PC-9 (cell line): Measurements from ENCODE around the gene SELENOT. TPM values are rescaled to one million over a fixed set of nuclear protein-coding genes. Genes with fewer than 3 reads are reported as not detected.

Experiments
- BruUV-seq: library from RNA; stranded (reverse); fragments of 400-500 nt; replicated peaks from 2 replicates; lab custom pipeline; 2021; lab: Mats Ljungman, UMichigan
- CTCF ChIA-PET: fragments of 300-600 bp; sonication (Branson Sonifier 250); formaldehyde crosslinking; loops from one replicate; lab custom pipeline; 2022; ENCODE audit warnings: antibody characterized with exemption; lab: Charles Lee
- POLR2A ChIA-PET: fragments of 300-600 bp; sonication (Branson Sonifier 250); formaldehyde crosslinking; loops from one replicate; lab custom pipeline; 2022; ENCODE audit warnings: antibody characterized with exemption; ENCODE audit not compliant: unreplicated experiment; lab: Charles Lee
- DNase-seq, 2 experiments: peaks; one replicate each; pipeline versions ENCODE4 v3.0.0 to v3.0.0-alpha.2; 2015 to 2022; ENCODE audit warnings: mixed read lengths in 1 of 2
- H2AFZ ChIP-seq: fragments of 200-600 bp; sonication (generic); 2 replicates; pipeline ENCODE4 v1.8.1; 2017; ENCODE audit warnings: antibody characterized with exemption
- H3F3A ChIP-seq: fragments of 200-600 bp; sonication (generic); 2 replicates; pipeline ENCODE4 v1.8.1; 2017; ENCODE audit warnings: antibody characterized with exemption, mild to moderate bottlenecking, low read depth; ENCODE audit not compliant: insufficient read depth
- H3K27ac ChIP-seq: fragments of 200-600 bp; sonication (generic); 2 replicates; pipeline ENCODE4 v1.6.1; 2016; ENCODE audit warnings: mixed run types
- H3K27me3 ChIP-seq: fragments of 200-600 bp; sonication (generic); 2 replicates; pipeline ENCODE4 v1.6.1; 2016; ENCODE audit warnings: low read depth, mixed run types; ENCODE audit not compliant: insufficient read depth
- H3K36me3 ChIP-seq: fragments of 200-600 bp; sonication (generic); 2 replicates; pipeline ENCODE4 v1.6.1; 2016; ENCODE audit warnings: low read depth, mixed run types
- H3K4me1 ChIP-seq: fragments of 200-600 bp; sonication (generic); replicated peaks from 2 replicates; pipeline ENCODE4 v1.6.1; 2016; ENCODE audit warnings: mixed run types; ENCODE audit not compliant: insufficient read depth
- H3K4me2 ChIP-seq: fragments of 200-600 bp; sonication (generic); 2 replicates; pipeline ENCODE4 v1.6.1; 2017; ENCODE audit warnings: mixed run types
- H3K4me3 ChIP-seq: fragments of 200-600 bp; sonication (generic); 2 replicates; pipeline ENCODE4 v1.6.1; 2016; ENCODE audit warnings: mixed run types
- H3K79me2 ChIP-seq: fragments of 200-600 bp; sonication (generic); 2 replicates; pipeline ENCODE4 v1.6.1; 2017; ENCODE audit warnings: low read depth, mixed run types
- H3K9me2 ChIP-seq: fragments of 200-600 bp; sonication (generic); 2 replicates; pipeline ENCODE4 v1.8.1; 2017; ENCODE audit warnings: mild to moderate bottlenecking; ENCODE audit not compliant: insufficient read depth
- H3K9me3 ChIP-seq: fragments of 200-600 bp; sonication (generic); 2 replicates; pipeline ENCODE4 v1.8.1; 2016; ENCODE audit warnings: low read depth; ENCODE audit not compliant: insufficient read depth
- H4K20me1 ChIP-seq: fragments of 200-600 bp; sonication (generic); 2 replicates; pipeline ENCODE4 v1.8.1; 2017; ENCODE audit not compliant: insufficient read depth
- EZH2 ChIP-seq: fragments of 200-600 bp; sonication (generic); IDR thresholded peaks from 2 replicates; pipeline ENCODE4 v1.8.0; 2017; ENCODE audit warnings: antibody characterized with exemption, low read depth
- intact Hi-C: fragments of 100-400 bp; cut with micrococcal nuclease; formaldehyde crosslinking; loops from one replicate; pipeline ENCODE4 v1.10.0; 2022; ENCODE audit not compliant: unreplicated experiment
- total RNA-seq: library from RNA; stranded (reverse); gene quantifications from 2 replicates; pipeline ENCODE4 v1.2.3, GENCODE V29; 2021
- TF ChIP-seq, protein P1 (sequence below): fragments of 200-600 bp; sonication (generic); conservative IDR thresholded peaks from 2 replicates; pipeline ENCODE4 v1.6.1; 2017; ENCODE audit warnings: mixed run types, antibody characterized with exemption, mild to moderate bottlenecking, moderate library complexity

SELENOT gene
- total RNA-seq, 1 experiment from 2014 or later = 84.1 TPM

DNA sequence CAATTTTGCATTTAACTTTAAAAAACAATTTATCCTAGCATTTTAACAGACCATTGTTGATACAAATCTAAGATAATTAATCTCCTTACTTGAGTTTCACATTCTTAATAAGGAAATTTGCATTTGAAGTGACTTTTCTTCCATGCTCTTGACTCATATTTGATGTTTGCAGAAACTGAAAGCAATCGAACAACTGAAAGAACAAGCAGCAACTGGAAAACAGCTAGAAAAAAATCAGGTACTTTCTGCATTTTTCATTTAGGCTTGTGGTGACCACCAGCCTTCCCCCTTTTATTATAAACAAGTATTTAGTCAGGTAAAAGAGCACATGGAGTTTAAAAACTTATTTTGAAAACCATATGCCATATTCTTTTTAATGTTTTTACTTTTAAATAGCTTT lies 20.1 kb upstream of the SELENOT start:
- H3F3A ChIP-seq = peaks cover 11% of the 10 kb centered on the region; the same call in 1 of the 2 replicates
- peaks cover 17% of the 10 kb centered on the region for H3K79me2 ChIP-seq
- no peak overlapping the region for H3K4me2 ChIP-seq
- peaks cover 28% of the 10 kb centered on the region for H3K36me3 ChIP-seq
- H3K9me2 ChIP-seq = no peaks in the 10 kb centered on the region
- no peak overlapping the region for H3K27ac ChIP-seq
- no TSS peak for BruUV-seq
- no peaks in the 10 kb centered on the region for H3K27me3 ChIP-seq
- no peaks in the 10 kb centered on the region for H3K9me3 ChIP-seq
- ChIA-PET POLR2A (no interaction called here), CTCF (no interaction called here)
- TF ChIP-seq, protein P1, sequence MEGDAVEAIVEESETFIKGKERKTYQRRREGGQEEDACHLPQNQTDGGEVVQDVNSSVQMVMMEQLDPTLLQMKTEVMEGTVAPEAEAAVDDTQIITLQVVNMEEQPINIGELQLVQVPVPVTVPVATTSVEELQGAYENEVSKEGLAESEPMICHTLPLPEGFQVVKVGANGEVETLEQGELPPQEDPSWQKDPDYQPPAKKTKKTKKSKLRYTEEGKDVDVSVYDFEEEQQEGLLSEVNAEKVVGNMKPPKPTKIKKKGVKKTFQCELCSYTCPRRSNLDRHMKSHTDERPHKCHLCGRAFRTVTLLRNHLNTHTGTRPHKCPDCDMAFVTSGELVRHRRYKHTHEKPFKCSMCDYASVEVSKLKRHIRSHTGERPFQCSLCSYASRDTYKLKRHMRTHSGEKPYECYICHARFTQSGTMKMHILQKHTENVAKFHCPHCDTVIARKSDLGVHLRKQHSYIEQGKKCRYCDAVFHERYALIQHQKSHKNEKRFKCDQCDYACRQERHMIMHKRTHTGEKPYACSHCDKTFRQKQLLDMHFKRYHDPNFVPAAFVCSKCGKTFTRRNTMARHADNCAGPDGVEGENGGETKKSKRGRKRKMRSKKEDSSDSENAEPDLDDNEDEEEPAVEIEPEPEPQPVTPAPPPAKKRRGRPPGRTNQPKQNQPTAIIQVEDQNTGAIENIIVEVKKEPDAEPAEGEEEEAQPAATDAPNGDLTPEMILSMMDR = no peak
- TF ChIP-seq EZH2 = no peak
- no peaks in the 10 kb centered on the region for H3K4me1 ChIP-seq
- H3K4me3 ChIP-seq = no peak overlapping the region
- no peak for DNase-seq
- no peak overlapping the region for H2AFZ ChIP-seq
- peaks cover 14% of the 10 kb centered on the region for H4K20me1 ChIP-seq
- intact Hi-C loops = no loop called here

DNA sequence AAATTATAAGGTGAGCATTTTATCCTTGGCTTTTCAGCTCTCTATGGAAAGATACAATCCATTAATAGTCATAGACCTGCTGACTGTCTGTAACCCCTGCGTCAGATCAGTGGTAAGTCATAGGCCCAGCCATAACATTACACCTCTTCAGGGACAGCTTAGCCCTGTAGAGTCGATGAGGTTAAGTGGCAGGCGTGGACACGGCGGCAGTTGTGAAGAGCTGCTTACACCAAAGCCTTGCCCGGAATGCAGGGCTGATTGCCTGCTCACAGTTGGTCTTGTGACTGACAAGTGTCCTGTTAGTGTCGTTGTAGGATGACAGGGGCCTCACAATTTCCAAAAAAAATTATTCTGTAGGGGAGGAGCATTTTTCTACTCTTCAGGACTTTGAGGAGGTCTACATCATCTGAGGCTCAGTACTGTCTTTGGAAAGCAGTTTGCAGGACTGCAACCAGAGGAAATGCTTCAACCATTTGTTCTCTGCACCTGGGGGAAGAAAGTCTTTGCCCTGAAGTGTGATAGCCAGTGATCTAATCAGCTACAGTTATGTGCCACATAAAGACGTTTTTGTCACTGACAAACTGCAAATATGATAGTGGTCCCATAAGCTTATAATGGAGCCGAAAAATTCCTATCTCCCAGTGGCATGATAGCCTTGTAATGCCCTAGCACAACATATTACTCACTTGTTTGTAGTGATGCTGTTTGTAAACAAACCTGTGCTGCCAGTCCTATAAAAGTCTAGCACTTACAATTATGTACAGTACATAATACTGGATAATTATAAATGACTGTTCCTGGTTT lies 14.9 kb upstream of the SELENOT start:
- DNase-seq = no peak
- POLR2A ChIA-PET = interaction anchor here (0.6 kb wide), 1 partner anchor 179 kb away, joined by 3 read pairs; no protein-coding TSS in a partner anchor
- no TSS peak for BruUV-seq
- H3F3A ChIP-seq = 0 out of 2 replicates have a peak, but pooled peaks cover 3% of the 10 kb centered on the region
- CTCF ChIA-PET = no interaction called here
- H3K27ac ChIP-seq = 0 out of 2 replicates have a peak overlapping the region, but pooled peaks have one; percentile 23
- TF ChIP-seq EZH2 = no peak
- TF ChIP-seq, protein P1 = no peak
- H3K27me3 ChIP-seq = no peaks in the 10 kb centered on the region
- H3K79me2 ChIP-seq = peaks cover 48% of the 10 kb centered on the region
- H3K4me3 ChIP-seq = no peak overlapping the region
- no peak overlapping the region for H3K4me2 ChIP-seq
- peaks cover 19% of the 10 kb centered on the region for H3K36me3 ChIP-seq
- H3K9me3 ChIP-seq = no peaks in the 10 kb centered on the region
- no peak overlapping the region for H2AFZ ChIP-seq
- H3K4me1 ChIP-seq = no peaks in the 10 kb centered on the region
- H4K20me1 ChIP-seq = peaks cover 11% of the 10 kb centered on the region; the same call in 1 of the 2 replicates
- intact Hi-C loops = no loop called here
- H3K9me2 ChIP-seq = no peaks in the 10 kb centered on the region

DNA sequence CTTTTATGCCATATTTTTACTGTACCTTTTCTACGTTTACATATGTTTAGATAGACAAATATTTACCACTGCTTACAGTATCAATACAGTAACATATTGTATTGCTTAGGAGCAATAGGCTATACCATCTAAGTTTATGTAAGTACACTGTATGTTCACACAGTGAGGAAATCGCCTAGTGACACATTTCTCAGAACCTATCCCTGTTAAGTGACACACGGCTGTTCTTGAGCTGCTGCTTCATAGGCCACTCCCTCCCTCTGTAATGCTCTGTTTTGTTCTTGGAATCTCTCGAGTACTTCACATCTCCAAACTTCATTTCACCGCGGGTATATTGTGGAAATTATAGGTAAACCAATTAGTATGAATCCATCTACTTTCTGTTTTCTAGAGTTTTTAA lies 13.4 kb upstream of the SELENOT start:
- intact Hi-C loops = loop anchor here (5.0 kb wide), 2 partner anchors 128 to 278 kb away; no protein-coding TSS in a partner anchor
- POLR2A ChIA-PET = interaction anchor here (0.5 to 0.6 kb wide), 2 partner anchors 170 to 171 kb away, joined by 3 read pairs; no protein-coding TSS in a partner anchor

More for the DNA sequence above, 13.4 kb upstream of the SELENOT start:
- Histone ChIP-seq H2AFZ (no peak overlapping the region), H3K36me3 (peaks cover 14% of the 10 kb centered on the region; the same call in 1 of the 2 replicates), H3K27ac (no peak overlapping the region), H3K9me2 (no peaks in the 10 kb centered on the region), H3K4me3 (no peak overlapping the region), H3F3A (0 out of 2 replicates have a peak, but pooled peaks cover 3% of the 10 kb centered on the region), H3K4me2 (no peak overlapping the region), H3K4me1 (no peaks in the 10 kb centered on the region), H3K79me2 (peaks cover 63% of the 10 kb centered on the region), H4K20me1 (peaks cover 8% of the 10 kb centered on the region; the same call in 1 of the 2 replicates), H3K27me3 (no peaks in the 10 kb centered on the region), H3K9me3 (no peaks in the 10 kb centered on the region)
- no TSS peak for BruUV-seq
- no peak for TF ChIP-seq EZH2
- TF ChIP-seq, protein P1 = no peak
- no peak for DNase-seq
- CTCF ChIA-PET = no interaction called here
